ENCODE measurements around the gene GRIA4. TPM values are rescaled to one million over a fixed set of nuclear protein-coding genes. Genes with fewer than 3 reads are reported as not detected.

Gene GRIA4
- total RNA-seq, 1 donor from 2014 or later = 0.27 TPM

DNA sequence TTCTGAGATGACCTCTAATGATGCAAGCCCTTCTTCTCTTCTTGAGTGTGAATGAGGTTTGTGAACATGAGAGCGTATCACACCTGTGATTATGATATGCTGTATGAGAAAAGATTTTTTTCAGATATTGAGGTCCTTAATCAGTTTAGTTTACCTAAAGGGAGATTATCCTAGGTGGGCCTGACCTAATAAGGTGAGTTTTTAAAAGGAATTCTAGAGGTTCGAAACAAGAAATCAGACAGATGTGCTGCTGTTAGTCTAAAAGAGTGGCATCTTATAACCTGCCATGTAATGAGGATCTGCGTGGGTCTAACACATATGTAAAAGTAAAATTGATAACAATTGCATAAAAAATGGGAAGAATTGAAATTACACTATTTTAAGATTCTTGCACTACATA lies 378.3 kb downstream of the GRIA4 start:
- Histone ChIP-seq H3K27ac (ENCODE audit: low read depth, low read length) (no peak overlapping the region), H3K4me2 (ENCODE audit: low read length) (no peak overlapping the region), H3K27me3 (ENCODE audit: insufficient read depth, low read length) (no peaks in the 10 kb centered on the region), H4K20me1 (ENCODE audit: insufficient read depth, low read length) (no peaks in the 10 kb centered on the region), H3K4me1 (ENCODE audit: insufficient read depth, low read length) (no peaks in the 10 kb centered on the region), H3K79me2 (ENCODE audit: insufficient read depth, low read length) (no peaks in the 10 kb centered on the region), H2AFZ (ENCODE audit: low read depth, low read length) (no peak overlapping the region), H3K36me3 (ENCODE audit: insufficient read depth, low read length) (no peaks in the 10 kb centered on the region), H3K9ac (ENCODE audit: low read length) (no peak overlapping the region), H3K9me3 (ENCODE audit: insufficient read depth, low read depth, low read length) (no peaks in the 10 kb centered on the region), H3K4me3 (ENCODE audit: insufficient read depth, low read depth, low read length) (no peak overlapping the region)
- TF ChIP-seq EZH2 (IDR thresholded peaks at IDR 0.05; ENCODE audit: insufficient read depth, low read length) = no peak
- TF ChIP-seq, protein P1, sequence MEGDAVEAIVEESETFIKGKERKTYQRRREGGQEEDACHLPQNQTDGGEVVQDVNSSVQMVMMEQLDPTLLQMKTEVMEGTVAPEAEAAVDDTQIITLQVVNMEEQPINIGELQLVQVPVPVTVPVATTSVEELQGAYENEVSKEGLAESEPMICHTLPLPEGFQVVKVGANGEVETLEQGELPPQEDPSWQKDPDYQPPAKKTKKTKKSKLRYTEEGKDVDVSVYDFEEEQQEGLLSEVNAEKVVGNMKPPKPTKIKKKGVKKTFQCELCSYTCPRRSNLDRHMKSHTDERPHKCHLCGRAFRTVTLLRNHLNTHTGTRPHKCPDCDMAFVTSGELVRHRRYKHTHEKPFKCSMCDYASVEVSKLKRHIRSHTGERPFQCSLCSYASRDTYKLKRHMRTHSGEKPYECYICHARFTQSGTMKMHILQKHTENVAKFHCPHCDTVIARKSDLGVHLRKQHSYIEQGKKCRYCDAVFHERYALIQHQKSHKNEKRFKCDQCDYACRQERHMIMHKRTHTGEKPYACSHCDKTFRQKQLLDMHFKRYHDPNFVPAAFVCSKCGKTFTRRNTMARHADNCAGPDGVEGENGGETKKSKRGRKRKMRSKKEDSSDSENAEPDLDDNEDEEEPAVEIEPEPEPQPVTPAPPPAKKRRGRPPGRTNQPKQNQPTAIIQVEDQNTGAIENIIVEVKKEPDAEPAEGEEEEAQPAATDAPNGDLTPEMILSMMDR (IDR thresholded peaks at IDR 0.05; ENCODE audit: insufficient read depth, low read depth, low read length) = no peak
- peaks cover 2% of the 10 kb centered on the region for H3K36me3 Mint-ChIP-seq (ENCODE audit: low read depth, unreplicated experiment)
- H3K4me3 Mint-ChIP-seq (ENCODE audit: unreplicated experiment) = no peak overlapping the region
- H3K9me3 Mint-ChIP-seq (ENCODE audit: unreplicated experiment) = no peaks in the 10 kb centered on the region
- H3K27ac Mint-ChIP-seq (ENCODE audit: unreplicated experiment) = no peak overlapping the region
- FAIRE-seq = no peak
- H3K4me1 Mint-ChIP-seq (ENCODE audit: low read depth, unreplicated experiment) = no peaks in the 10 kb centered on the region
- no peaks in the 10 kb centered on the region for H3K27me3 Mint-ChIP-seq (ENCODE audit: low read depth, unreplicated experiment)
- DNase-seq (ENCODE audit: low read depth) = no peak

DNA sequence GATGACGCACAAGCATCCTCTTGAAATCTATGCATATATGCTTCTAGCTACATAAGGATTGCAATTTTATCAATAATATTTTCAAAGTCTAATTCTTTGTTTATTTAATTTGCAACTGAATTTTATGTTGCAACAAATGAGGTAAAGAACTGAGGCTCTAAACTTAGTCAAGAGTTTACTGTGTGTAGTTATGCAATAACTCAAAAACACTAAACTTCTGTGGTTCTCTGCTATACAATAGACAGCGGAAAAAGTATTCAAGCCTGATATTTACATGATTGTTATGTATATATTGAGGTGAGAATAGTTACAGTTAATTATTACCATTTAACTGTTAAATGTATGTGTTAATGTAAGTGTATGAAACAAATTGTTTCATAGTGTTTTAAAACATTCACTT lies 379.3 kb downstream of the GRIA4 start:
- Mint-ChIP-seq H3K36me3 (ENCODE audit: low read depth, unreplicated experiment) (peaks cover 2% of the 10 kb centered on the region), H3K4me1 (ENCODE audit: low read depth, unreplicated experiment) (no peaks in the 10 kb centered on the region), H3K27ac (ENCODE audit: unreplicated experiment) (no peak overlapping the region), H3K4me3 (ENCODE audit: unreplicated experiment) (no peak overlapping the region), H3K9me3 (ENCODE audit: unreplicated experiment) (no peaks in the 10 kb centered on the region), H3K27me3 (ENCODE audit: low read depth, unreplicated experiment) (no peaks in the 10 kb centered on the region)
- DNase-seq (ENCODE audit: low read depth) = no peak
- no peaks in the 10 kb centered on the region for H4K20me1 ChIP-seq (ENCODE audit: insufficient read depth, low read length)
- no peaks in the 10 kb centered on the region for H3K27me3 ChIP-seq (ENCODE audit: insufficient read depth, low read length)
- H3K4me3 ChIP-seq (ENCODE audit: insufficient read depth, low read depth, low read length) = no peak overlapping the region
- no peak overlapping the region for H3K4me2 ChIP-seq (ENCODE audit: low read length)
- TF ChIP-seq, protein P1 (IDR thresholded peaks at IDR 0.05; ENCODE audit: insufficient read depth, low read depth, low read length) = no peak
- no peak for TF ChIP-seq EZH2 (IDR thresholded peaks at IDR 0.05; ENCODE audit: insufficient read depth, low read length)
- no peak overlapping the region for H3K9ac ChIP-seq (ENCODE audit: low read length)
- H3K79me2 ChIP-seq (ENCODE audit: insufficient read depth, low read length) = no peaks in the 10 kb centered on the region
- no peaks in the 10 kb centered on the region for H3K9me3 ChIP-seq (ENCODE audit: insufficient read depth, low read depth, low read length)
- no peak overlapping the region for H3K27ac ChIP-seq (ENCODE audit: low read depth, low read length)
- no peaks in the 10 kb centered on the region for H3K4me1 ChIP-seq (ENCODE audit: insufficient read depth, low read length)
- no peak for FAIRE-seq
- H2AFZ ChIP-seq (ENCODE audit: low read depth, low read length) = no peak overlapping the region
- no peaks in the 10 kb centered on the region for H3K36me3 ChIP-seq (ENCODE audit: insufficient read depth, low read length)

DNA sequence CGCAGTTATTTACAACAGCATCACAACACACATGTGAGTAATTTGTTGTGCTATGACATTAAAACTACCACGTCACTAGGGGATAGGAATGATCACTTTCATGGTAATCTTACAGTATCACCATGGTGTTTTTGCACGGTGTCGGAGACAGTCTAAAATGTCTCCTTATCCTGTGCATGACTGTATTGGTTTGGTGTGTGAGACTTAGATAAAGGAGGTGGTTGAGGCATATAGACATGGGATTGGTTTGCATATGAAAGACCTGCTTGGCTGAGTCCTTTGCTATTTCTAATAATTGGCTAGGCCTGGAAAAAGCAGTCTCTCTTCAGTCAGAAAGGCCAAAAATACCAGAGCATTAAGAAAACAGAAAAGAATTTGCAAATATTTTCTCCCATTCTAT lies 382.0 kb downstream of the GRIA4 start:
- H3K4me1 ChIP-seq (ENCODE audit: insufficient read depth, low read length) = no peaks in the 10 kb centered on the region
- no peak overlapping the region for H3K4me2 ChIP-seq (ENCODE audit: low read length)
- no peak overlapping the region for H2AFZ ChIP-seq (ENCODE audit: low read depth, low read length)
- no peak for TF ChIP-seq EZH2 (IDR thresholded peaks at IDR 0.05; ENCODE audit: insufficient read depth, low read length)
- TF ChIP-seq, protein P1 (IDR thresholded peaks at IDR 0.05; ENCODE audit: insufficient read depth, low read depth, low read length) = no peak
- no peaks in the 10 kb centered on the region for H4K20me1 ChIP-seq (ENCODE audit: insufficient read depth, low read length)
- no peak for DNase-seq (ENCODE audit: low read depth)
- H3K27ac Mint-ChIP-seq (ENCODE audit: unreplicated experiment) = no peak overlapping the region
- H3K36me3 ChIP-seq (ENCODE audit: insufficient read depth, low read length) = peaks cover 6% of the 10 kb centered on the region
- no peak for FAIRE-seq
- no peaks in the 10 kb centered on the region for H3K4me1 Mint-ChIP-seq (ENCODE audit: low read depth, unreplicated experiment)
- H3K4me3 ChIP-seq (ENCODE audit: insufficient read depth, low read depth, low read length) = no peak overlapping the region
- no peak overlapping the region for H3K27ac ChIP-seq (ENCODE audit: low read depth, low read length)
- peaks cover 2% of the 10 kb centered on the region for H3K36me3 Mint-ChIP-seq (ENCODE audit: low read depth, unreplicated experiment)
- H3K4me3 Mint-ChIP-seq (ENCODE audit: unreplicated experiment) = no peak overlapping the region
- H3K9ac ChIP-seq (ENCODE audit: low read length) = no peak overlapping the region
- no peaks in the 10 kb centered on the region for H3K9me3 ChIP-seq (ENCODE audit: insufficient read depth, low read depth, low read length)
- no peaks in the 10 kb centered on the region for H3K27me3 ChIP-seq (ENCODE audit: insufficient read depth, low read length)
- H3K9me3 Mint-ChIP-seq (ENCODE audit: unreplicated experiment) = no peaks in the 10 kb centered on the region
- H3K27me3 Mint-ChIP-seq (ENCODE audit: low read depth, unreplicated experiment) = no peaks in the 10 kb centered on the region
- no peaks in the 10 kb centered on the region for H3K79me2 ChIP-seq (ENCODE audit: insufficient read depth, low read length)
